ENCODE data around the gene DEFB132.
"Not testable (repeated sequence)": the region's sequence is repeated elsewhere in the genome, so short reads cannot be mapped to it uniquely, and the experiment has no call there.

Gene DEFB132, protein sequence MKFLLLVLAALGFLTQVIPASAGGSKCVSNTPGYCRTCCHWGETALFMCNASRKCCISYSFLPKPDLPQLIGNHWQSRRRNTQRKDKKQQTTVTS

DNA sequence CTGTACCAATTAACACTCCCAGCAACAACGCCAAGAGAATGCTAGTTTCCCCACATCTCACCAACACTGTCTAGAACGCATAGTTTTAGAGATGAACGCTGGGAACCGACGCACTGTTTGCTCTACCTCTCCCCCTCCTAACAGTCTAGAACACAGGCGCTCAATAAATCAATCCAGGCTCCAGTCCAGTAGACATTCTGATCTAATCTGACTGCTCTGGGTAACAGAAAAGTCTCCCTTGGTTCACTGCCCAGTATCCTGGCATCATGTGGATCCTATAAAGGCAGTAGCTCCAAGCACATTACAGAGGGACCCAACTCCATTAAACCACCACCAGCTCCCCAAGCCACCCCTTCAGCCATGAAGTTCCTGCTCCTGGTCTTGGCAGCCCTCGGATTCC lies at the start of gene DEFB132:
DEFB132 (plus strand) TSS at position 306 of the 400 bp plus-strand sequence; CDS start at position 361, 55 bp downstream.
- no peaks in the 10 kb centered on the region for H3K4me1 ChIP-seq (ENCODE audit: control insufficient read depth, insufficient read depth, low read length)
- H3K9ac ChIP-seq (ENCODE audit: low read depth, low read length), result no peak within 1 kb of the TSS
- H3K9me3 ChIP-seq (ENCODE audit: control insufficient read depth, insufficient read depth, low read length), result no peaks in the 10 kb centered on the region
- no peaks in the 10 kb centered on the region for H3K36me3 ChIP-seq (ENCODE audit: control insufficient read depth, insufficient read depth, low read length)
- no peak within 1 kb of the TSS for H3K4me3 ChIP-seq (ENCODE audit: low read depth, low read length)
- peaks cover 80% of the 10 kb centered on the region for H3K27me3 ChIP-seq (ENCODE audit: control insufficient read depth, insufficient read depth, low read length)

DNA sequence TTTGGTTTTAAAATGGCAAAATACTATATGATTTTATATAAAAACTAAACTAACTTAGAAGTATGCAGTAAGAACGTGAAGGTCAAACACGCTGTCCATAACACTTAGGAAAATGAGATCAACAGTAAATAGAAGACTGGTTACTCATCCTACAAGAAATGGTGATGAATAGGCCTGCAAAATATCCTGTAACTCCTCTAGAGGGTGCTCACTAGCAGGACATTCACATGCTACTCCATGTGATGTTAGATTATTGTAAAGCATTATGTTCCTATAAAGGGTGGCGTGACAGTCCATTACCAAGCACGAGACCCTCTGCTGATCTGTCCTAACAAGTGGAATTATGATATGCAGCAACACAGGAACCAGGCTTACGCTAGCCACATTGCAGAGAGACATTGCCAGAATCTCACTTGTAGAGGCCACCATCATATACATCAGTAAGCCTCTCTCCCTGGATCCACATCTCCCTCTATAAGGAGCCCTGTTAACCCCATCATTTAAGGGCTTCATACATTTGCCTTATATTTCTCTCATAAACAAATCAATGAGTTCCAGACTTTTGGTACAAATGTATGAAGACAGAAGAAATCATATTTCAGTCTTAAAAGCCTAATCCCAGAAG lies 48.5 kb upstream of the DEFB132 start:
- no peaks in the 10 kb centered on the region for H3K36me3 ChIP-seq (ENCODE audit: control insufficient read depth, insufficient read depth, low read length)
- no peak overlapping the region for H3K9ac ChIP-seq (ENCODE audit: low read depth, low read length)
- peaks cover 53% of the 10 kb centered on the region for H3K27me3 ChIP-seq (ENCODE audit: control insufficient read depth, insufficient read depth, low read length)
- no peaks in the 10 kb centered on the region for H3K4me1 ChIP-seq (ENCODE audit: control insufficient read depth, insufficient read depth, low read length)
- H3K4me3 ChIP-seq (ENCODE audit: low read depth, low read length), result no peak overlapping the region
- H3K9me3 ChIP-seq (ENCODE audit: control insufficient read depth, insufficient read depth, low read length), result no peaks in the 10 kb centered on the region

DNA sequence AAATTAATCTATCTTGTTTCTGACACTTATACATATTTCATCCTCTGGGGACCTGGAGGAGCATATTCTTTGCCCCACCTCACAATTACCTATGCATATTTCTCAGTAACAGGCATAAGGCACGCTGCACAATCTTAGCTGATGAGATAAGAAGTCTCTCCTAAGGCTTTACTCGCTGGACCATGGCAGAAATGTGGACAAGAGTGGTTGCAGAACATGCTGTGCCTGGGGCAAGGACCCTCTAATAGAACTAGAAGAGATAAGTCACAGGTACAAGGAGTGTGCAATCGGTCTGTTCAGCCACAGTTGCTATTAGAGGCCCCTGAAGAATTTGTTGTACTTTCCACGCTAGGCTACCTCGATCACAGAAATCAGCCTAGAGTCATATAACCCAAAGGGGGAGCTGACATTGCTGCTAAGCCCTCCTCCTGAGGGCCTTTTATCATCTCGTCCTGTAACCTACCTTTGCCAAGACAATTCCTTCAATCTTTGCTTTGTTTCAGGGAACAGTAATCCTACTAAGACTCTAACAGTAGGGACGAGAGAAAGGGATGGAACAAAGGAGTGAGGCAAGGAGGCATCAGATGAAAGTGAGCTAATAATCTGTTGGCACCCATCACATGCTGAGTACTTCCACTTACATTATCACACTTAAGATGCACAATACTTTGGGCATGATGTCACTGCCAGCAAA lies 46.6 kb upstream of the DEFB132 start:
- Histone ChIP-seq H3K9ac (ENCODE audit: low read depth, low read length) (no peak overlapping the region), H3K27me3 (ENCODE audit: control insufficient read depth, insufficient read depth, low read length) (peaks cover 53% of the 10 kb centered on the region), H3K36me3 (ENCODE audit: control insufficient read depth, insufficient read depth, low read length) (no peaks in the 10 kb centered on the region), H3K4me1 (ENCODE audit: control insufficient read depth, insufficient read depth, low read length) (no peaks in the 10 kb centered on the region), H3K4me3 (ENCODE audit: low read depth, low read length) (no peak overlapping the region), H3K9me3 (ENCODE audit: control insufficient read depth, insufficient read depth, low read length) (no peaks in the 10 kb centered on the region)

DNA sequence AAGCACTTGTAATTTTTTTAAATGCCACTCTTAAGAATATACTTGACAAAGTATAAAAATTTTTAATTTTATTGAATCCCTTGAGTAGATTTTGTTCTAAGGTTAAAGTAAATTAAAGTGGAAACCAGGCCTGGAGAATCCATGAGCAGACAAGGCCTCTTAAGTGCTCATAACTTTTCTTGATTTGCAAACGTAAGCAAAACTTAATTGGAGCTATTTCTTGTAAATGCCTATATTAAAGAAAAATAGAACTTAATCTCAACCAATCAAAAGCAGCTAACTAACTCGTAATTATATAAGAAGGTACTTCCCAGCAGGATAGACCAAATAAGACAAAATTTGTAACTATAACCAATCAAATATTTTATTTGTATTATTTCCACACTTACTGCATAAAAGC lies 43.1 kb upstream of the DEFB132 start:
- H3K36me3 ChIP-seq (ENCODE audit: control insufficient read depth, insufficient read depth, low read length), result no peaks in the 10 kb centered on the region
- H3K4me3 ChIP-seq (ENCODE audit: low read depth, low read length), result no peak overlapping the region
- H3K9me3 ChIP-seq (ENCODE audit: control insufficient read depth, insufficient read depth, low read length), result no peaks in the 10 kb centered on the region
- H3K9ac ChIP-seq (ENCODE audit: low read depth, low read length), result no peak overlapping the region
- no peaks in the 10 kb centered on the region for H3K4me1 ChIP-seq (ENCODE audit: control insufficient read depth, insufficient read depth, low read length)
- peaks cover 67% of the 10 kb centered on the region for H3K27me3 ChIP-seq (ENCODE audit: control insufficient read depth, insufficient read depth, low read length)

DNA sequence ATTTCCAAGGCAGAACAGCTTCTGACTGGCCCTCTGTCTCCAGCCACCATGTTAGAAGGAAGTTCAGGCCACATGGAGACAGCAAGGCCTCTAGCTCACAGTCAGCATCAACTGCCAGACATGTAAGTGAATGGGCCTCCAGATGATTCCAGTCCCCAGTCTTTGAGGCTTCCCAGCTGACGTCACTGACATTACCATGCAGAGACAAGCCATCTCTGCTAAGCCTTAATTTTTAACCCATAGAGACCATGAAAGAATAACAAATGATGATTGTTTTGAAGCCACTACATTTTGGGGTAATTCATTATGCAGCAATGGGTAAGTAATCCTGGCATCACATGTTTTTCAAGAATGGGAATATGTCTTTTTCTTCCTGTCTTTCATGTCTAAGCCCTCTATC lies 41.7 kb upstream of the DEFB132 start:
- no peaks in the 10 kb centered on the region for H3K36me3 ChIP-seq (ENCODE audit: control insufficient read depth, insufficient read depth, low read length)
- H3K4me1 ChIP-seq (ENCODE audit: control insufficient read depth, insufficient read depth, low read length), result no peaks in the 10 kb centered on the region
- H3K9ac ChIP-seq (ENCODE audit: low read depth, low read length), result no peak overlapping the region
- no peaks in the 10 kb centered on the region for H3K9me3 ChIP-seq (ENCODE audit: control insufficient read depth, insufficient read depth, low read length)
- H3K27me3 ChIP-seq (ENCODE audit: control insufficient read depth, insufficient read depth, low read length), result peaks cover 65% of the 10 kb centered on the region
- no peak overlapping the region for H3K4me3 ChIP-seq (ENCODE audit: low read depth, low read length)

DNA sequence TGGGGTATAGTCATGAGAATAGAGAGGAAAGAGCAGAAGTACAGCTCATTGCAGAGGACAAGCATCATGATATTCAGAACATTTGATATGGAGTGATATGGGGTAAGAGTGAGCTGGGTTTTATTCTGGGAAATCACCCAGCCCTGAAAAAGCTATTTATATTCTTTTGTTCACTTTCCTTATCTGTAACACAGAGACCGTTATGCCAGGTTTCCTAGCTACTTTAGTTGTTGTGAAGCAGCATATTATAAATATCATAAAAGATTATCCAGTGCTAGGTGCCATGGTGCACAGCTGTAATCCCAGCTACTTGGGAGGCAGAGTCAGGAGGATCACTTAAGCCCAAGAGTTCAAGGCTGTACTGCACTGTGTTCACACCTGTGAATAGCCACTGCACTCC lies 40.3 kb upstream of the DEFB132 start:
- Histone ChIP-seq H3K9ac (ENCODE audit: low read depth, low read length) (no peak overlapping the region), H3K9me3 (ENCODE audit: control insufficient read depth, insufficient read depth, low read length) (no peaks in the 10 kb centered on the region), H3K27me3 (ENCODE audit: control insufficient read depth, insufficient read depth, low read length) (peaks cover 51% of the 10 kb centered on the region), H3K4me3 (ENCODE audit: low read depth, low read length) (no peak overlapping the region), H3K4me1 (ENCODE audit: control insufficient read depth, insufficient read depth, low read length) (no peaks in the 10 kb centered on the region), H3K36me3 (ENCODE audit: control insufficient read depth, insufficient read depth, low read length) (no peaks in the 10 kb centered on the region)

DNA sequence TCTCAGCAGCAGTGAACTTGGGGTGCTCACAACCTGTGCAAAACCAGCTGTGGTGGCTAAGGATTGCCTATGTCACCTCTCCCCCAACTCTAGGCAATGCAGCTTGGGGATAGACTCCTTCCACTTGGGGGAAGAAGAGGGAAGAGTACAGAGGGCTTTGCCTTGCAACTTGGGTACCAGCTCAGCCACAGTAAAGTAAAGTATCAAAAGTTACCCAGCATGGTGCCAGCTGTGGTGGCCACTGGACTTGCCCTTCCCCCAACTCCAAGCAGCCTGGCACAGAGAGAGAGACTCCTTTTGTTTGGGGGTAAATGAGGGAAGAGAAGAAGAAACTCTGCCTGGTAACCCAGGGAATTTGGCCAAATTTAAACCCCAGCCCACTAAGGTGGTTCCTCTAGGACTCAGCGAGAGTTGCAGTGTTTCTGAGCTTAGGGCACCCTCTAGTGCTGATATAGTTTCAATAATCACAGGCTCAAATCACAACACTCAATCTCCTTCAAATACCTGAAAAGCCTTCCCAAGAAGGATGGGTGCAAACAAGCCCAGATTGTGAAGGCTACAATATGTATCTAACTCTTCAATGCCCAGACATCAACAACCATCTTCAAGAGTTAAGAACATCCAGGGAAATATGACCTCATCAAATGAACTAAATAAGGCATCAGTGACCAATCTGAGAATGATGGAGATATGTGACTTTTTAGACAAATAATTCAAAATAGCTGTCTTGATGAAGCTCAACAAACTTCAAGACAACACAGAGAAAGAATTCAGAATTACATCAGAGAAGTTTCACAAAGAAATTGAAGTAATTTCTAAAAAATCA lies 38.0 kb upstream of the DEFB132 start:
- no peaks in the 10 kb centered on the region for H3K36me3 ChIP-seq (ENCODE audit: control insufficient read depth, insufficient read depth, low read length)
- H3K27me3 ChIP-seq (ENCODE audit: control insufficient read depth, insufficient read depth, low read length), result peaks cover 42% of the 10 kb centered on the region

DNA sequence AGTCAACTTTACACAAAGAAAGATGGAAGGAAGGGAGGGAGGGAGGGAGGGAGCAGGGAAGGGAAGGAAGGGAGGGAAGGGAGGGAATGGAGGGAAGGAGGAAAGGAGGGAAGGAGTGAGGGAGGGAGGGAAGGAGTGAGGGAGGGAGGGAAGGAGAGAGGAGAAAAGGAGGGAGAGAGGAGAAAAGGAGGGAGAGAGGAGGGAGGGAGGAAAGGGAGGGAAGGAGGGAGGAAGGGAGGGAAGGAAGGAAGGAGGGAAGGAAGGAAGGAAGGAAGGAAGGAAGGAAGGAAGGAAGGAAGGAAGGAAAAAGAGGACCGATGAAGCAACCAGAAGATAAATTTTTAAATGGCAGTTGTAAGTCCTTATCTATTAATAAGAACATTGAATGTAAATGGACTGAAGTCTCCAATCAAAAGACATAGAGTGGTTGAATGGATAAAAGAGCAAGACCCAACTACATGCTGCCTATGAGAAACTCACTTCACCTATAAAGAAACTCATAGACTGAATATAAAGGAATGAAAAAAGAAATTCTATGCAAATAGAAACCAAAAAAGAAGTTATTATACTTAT lies 36.2 kb upstream of the DEFB132 start:
- H3K9me3 ChIP-seq (ENCODE audit: control insufficient read depth, insufficient read depth, low read length), result no peaks in the 10 kb centered on the region
- H3K4me3 ChIP-seq (ENCODE audit: low read depth, low read length), result no peak overlapping the region
- H3K9ac ChIP-seq (ENCODE audit: low read depth, low read length), result no peak overlapping the region
- H3K27me3 ChIP-seq (ENCODE audit: control insufficient read depth, insufficient read depth, low read length), result peaks cover 28% of the 10 kb centered on the region
- no peaks in the 10 kb centered on the region for H3K36me3 ChIP-seq (ENCODE audit: control insufficient read depth, insufficient read depth, low read length)
- no peaks in the 10 kb centered on the region for H3K4me1 ChIP-seq (ENCODE audit: control insufficient read depth, insufficient read depth, low read length)

More for the DNA sequence above, 38.0 kb upstream of the DEFB132 start:
- H3K4me3 ChIP-seq (ENCODE audit: low read depth, low read length), result no peak overlapping the region
- no peaks in the 10 kb centered on the region for H3K4me1 ChIP-seq (ENCODE audit: control insufficient read depth, insufficient read depth, low read length)
- H3K9me3 ChIP-seq (ENCODE audit: control insufficient read depth, insufficient read depth, low read length), result no peaks in the 10 kb centered on the region
- H3K9ac ChIP-seq (ENCODE audit: low read depth, low read length), result no peak overlapping the region

DNA sequence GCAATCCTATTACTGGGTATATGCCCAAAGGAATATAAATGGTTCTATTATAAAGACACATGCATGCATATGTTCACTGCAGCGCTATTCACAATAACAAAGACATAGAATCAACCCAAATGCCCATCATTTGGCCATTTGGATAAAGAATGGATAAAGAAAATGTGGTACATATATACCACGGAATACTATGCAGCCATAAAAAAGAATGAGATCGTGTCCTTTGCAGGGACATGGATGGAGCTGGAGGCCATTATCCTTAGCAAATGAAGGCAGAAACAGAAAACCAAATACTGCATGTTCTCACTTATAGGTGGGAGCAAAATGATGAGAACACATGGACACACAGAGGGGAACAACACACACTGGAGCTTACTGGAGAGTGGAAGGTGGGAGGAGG lies 31.6 kb upstream of the DEFB132 start:
- peaks cover 24% of the 10 kb centered on the region for H3K27me3 ChIP-seq (ENCODE audit: control insufficient read depth, insufficient read depth, low read length)
- not testable (repeated sequence) for H3K36me3 ChIP-seq (ENCODE audit: control insufficient read depth, insufficient read depth, low read length); H3K4me3 ChIP-seq (ENCODE audit: low read depth, low read length); H3K4me1 ChIP-seq (ENCODE audit: control insufficient read depth, insufficient read depth, low read length); H3K9me3 ChIP-seq (ENCODE audit: control insufficient read depth, insufficient read depth, low read length); H3K9ac ChIP-seq (ENCODE audit: low read depth, low read length)

DNA sequence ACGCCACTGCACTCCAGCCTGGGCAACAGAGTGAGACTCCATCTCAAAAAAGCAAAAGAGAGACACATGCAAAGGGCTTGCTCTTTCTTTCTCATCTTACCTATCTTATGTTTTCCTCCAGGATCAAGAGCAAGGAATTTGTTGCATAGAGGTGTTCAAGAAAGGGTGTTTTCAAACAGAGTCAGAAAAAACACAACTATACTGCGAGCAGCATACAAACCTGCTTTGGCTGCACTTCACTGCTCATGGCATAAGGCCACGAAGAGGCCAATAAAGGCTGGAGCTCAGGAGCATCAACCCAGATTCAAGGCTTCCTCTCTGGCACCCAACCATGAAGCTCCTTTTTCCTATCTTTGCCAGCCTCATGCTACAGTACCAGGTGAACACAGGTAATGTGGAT lies 30.6 kb upstream of the DEFB132 start, which contains the start of gene DEFB129:
DEFB129 (plus strand) TSS at position 301 of the 400 bp plus-strand sequence; CDS start at position 332, 31 bp downstream.
- no peaks in the 10 kb centered on the region for H3K9me3 ChIP-seq (ENCODE audit: control insufficient read depth, insufficient read depth, low read length)
- no peaks in the 10 kb centered on the region for H3K36me3 ChIP-seq (ENCODE audit: control insufficient read depth, insufficient read depth, low read length)
- H3K4me3 ChIP-seq (ENCODE audit: low read depth, low read length), result no peak within 1 kb of the TSS
- H3K27me3 ChIP-seq (ENCODE audit: control insufficient read depth, insufficient read depth, low read length), result peaks cover 24% of the 10 kb centered on the region
- no peaks in the 10 kb centered on the region for H3K4me1 ChIP-seq (ENCODE audit: control insufficient read depth, insufficient read depth, low read length)
- H3K9ac ChIP-seq (ENCODE audit: low read depth, low read length), result no peak within 1 kb of the TSS

DNA sequence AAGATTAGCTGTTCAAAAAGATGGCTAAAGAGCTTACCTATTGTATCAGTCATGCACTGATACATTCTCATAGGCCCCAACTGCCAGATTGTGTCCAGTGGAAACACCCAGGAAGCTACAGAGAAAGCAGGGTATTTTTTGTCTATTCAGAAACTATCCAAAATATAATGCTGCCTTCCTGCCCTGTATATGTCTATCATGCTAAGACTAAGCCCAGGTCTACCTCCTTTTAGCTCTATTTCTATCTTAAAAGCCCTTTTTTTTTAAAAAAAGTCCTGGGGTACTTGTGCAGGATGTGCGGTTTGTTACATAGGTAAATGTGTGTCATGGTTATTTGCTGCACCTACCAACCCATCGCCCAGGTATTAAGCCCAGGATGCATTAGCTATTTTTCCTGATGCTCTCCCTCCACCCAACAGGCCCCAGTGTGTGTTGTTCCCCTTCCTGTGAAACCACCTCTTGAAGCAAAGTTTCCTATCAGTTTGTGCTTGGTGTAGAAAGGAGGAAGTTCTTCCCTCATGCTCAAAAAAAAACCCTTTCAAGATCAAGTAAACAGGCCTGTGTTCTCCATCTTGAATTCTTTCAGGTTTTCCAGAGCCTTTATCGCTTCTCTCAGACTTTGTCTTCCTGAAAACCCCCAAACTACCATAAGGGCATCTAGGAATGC lies 30.0 kb upstream of the DEFB132 start:
- H3K27me3 ChIP-seq (ENCODE audit: control insufficient read depth, insufficient read depth, low read length), result peaks cover 27% of the 10 kb centered on the region
- H3K9ac ChIP-seq (ENCODE audit: low read depth, low read length), result no peak overlapping the region
- no peaks in the 10 kb centered on the region for H3K4me1 ChIP-seq (ENCODE audit: control insufficient read depth, insufficient read depth, low read length)
- no peak overlapping the region for H3K4me3 ChIP-seq (ENCODE audit: low read depth, low read length)
- H3K9me3 ChIP-seq (ENCODE audit: control insufficient read depth, insufficient read depth, low read length), result no peaks in the 10 kb centered on the region
- no peaks in the 10 kb centered on the region for H3K36me3 ChIP-seq (ENCODE audit: control insufficient read depth, insufficient read depth, low read length)
